Measurements from ENCODE around the gene TPSAB1. TPM values are rescaled to one million over a fixed set of nuclear protein-coding genes. Genes with fewer than 3 reads are reported as not detected.
"Not testable (repeated sequence)": the region's sequence is repeated elsewhere in the genome, so short reads cannot be mapped to it uniquely, and the experiment has no call there.

TPSAB1 gene
- polyA plus RNA-seq, 4 donors = 0.16 to 0.48 (median 0.42) TPM; not detected in 1

GRCh38 chr16:1262210-1262845 lies 21.8 kb downstream of the TPSAB1 start:
- DNase-seq (ENCODE audit: low read depth in 4 of 4, low spot score in 3 of 4) = no peak

- DNase-seq (ENCODE audit: low read depth in 4 of 4, low spot score in 3 of 4) = no peak
Measured at GRCh38 chr16:1262846-1263221, 22.3 kb downstream of the TPSAB1 start.

DNA sequence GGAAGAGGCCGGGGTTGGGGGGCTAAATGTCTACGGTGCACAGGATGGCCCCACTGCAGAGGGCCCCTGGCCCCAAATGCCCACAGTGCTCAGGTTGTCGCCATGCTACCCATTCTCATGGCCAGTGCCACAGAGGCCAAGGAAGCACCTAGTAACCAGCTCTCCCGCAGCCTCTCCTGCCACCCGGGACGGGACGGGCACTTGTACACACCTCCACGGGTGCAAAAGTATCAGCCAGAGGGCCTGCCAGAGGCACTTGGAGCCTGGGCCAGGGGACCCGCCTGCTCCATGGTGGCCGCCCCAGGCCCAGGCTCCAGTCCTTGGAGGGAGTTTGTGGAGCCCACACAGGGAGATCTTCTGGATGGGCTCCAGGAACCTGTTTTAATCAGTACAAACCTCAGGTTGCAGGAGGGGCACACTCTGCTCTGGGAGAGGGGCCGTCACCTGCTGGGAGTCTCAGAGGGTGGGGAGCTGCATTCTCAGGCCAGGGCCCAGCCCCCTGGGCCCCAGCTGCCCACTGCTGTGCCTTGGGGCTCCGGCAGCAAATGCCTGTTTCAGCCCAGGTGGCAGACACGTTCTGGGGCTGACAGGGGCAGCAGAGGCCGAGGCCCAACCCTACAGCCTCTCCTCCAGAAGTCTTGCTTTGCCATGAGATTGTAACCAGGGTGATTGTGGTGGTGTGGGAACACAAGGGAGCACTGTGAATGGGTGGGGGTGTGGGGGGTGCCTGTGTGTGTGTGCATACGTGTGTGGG lies 23.3 kb downstream of the TPSAB1 start:
- DNase-seq (ENCODE audit: low read depth in 4 of 4, low spot score in 3 of 4) = no peak

DNA sequence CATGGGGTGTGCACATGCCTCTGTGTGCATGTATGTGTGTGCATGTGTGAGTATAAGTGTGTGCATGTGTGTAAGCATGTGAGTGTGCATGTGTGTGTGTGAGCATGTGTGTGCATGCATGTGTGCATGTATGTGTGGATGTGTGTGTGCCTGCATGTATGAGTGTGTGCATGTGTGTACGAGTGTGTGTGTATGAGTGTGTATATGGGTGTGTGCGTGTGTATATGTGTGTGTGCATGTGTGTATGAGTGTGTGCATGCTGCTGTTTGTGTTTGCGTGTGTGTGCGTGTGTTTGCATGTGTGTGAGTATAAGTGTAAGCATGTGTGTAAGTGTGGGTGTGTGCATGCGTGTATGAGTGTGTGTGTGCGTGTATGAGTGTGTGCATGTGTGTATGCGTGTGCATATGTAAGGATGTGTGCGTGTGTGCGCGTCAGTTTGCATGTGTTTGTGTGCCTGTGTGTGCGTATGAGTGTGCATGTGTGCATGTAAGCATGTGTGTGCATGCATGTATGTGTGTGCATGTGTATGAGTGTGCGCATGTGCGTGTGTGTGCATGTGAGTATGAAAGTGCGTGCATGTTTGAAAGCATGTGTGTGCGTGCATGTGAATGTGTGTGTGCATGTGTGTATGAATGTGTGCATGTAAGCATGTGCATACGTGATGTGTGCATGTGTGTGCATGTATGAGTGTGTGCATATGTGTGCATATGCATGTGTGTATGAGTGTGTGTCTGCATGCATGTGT lies 24.0 kb downstream of the TPSAB1 start:
- no peak for DNase-seq (ENCODE audit: low read depth in 4 of 4, low spot score in 3 of 4)

DNA sequence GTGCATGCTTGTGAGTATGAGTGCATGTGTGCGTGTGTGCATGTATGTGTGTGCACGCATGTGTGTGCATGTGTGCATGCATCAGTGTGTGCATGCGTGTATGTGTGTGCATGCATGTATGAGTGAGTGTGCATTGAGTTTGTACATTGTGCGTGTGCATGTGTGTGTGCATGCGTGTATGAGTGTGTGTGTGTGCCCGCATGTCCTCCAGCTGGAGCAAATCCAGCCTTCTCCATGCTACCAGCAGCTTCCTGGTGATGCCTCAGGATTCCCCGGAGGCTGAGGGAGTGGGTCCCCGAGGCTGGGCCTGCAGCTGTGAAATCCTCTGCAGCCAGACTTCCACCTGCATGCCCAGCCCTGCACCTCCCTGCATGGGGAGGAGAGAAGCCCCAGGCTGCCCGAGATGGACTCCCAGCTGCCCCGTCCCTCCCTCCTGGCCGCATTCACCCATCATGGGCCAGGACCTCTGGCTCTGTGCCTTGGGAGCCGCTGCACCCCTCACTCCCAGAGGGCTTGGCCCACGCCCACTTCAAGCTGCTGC lies 24.7 kb downstream of the TPSAB1 start:
- DNase-seq (ENCODE audit: low read depth in 4 of 4, low spot score in 3 of 4) = no peak

- DNase-seq (ENCODE audit: low read depth in 4 of 4, low spot score in 3 of 4) = no peak
Measured at GRCh38 chr16:1265826-1266225, 25.3 kb downstream of the TPSAB1 start.

DNA sequence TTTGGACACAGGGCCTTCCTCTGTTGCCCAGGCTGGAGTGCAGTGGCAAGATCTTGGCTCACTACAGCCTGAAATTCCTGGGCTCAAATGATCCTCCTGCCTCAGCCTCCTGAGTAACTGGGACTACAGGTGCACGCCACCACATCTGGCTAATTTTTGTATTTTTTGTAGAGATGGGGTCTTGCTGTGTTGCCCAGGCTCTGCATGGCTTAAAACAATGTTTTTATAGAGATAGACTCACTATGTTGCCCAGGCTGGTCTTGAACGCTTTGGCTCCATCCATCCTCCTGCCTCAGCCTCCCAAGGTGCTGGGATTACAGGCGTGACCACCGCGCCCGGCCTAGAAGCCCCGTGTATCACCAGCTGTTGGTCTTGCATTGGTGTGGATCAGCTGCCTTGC lies 28.9 kb downstream of the TPSAB1 start:
- DNase-seq (ENCODE audit: low read depth in 4 of 4, low spot score in 3 of 4) = not testable (repeated sequence)

GRCh38 chr16:1271380-1271723 lies 30.8 kb downstream of the TPSAB1 start:
- DNase-seq (ENCODE audit: low read depth in 4 of 4, low spot score in 3 of 4) = no peak

DNA sequence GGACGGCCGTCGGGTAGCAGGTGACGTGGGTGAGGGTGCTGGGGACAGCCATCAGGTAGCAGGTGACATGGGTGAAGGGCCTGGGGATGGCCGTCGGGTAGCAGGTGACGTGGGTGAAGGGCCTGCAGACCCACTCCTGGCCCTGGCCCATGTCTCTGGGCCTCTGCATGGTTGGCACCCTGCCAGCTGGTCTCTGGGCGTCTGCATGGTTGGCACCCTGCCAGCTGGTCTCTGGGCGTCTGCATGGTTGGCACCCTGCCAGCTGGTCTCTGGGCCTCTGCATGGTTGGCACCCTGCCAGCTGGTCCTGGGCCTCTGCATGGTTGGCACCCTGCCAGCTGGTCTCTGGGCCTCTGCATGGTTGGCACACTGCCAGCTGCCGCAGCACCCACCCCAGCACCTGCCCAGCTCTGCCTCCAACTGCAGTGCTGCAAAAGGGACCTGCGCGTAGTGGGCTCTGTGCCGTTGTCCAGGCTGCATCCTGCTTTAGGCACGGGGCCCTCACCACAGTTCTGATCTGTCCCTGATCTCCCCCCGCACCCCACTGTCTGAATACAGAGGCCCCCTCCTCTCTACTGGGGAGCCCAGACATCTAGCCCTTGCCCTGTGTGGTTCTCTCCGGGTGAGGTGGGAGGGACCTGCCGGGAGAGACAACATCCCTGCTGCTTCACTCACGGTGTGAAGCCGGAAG lies 31.4 kb downstream of the TPSAB1 start:
- DNase-seq (ENCODE audit: low read depth in 4 of 4, low spot score in 3 of 4) = not testable (repeated sequence)

- no peak for DNase-seq (ENCODE audit: low read depth in 4 of 4, low spot score in 3 of 4)
Measured at GRCh38 chr16:1272453-1273198, 32.1 kb downstream of the TPSAB1 start.

DNA sequence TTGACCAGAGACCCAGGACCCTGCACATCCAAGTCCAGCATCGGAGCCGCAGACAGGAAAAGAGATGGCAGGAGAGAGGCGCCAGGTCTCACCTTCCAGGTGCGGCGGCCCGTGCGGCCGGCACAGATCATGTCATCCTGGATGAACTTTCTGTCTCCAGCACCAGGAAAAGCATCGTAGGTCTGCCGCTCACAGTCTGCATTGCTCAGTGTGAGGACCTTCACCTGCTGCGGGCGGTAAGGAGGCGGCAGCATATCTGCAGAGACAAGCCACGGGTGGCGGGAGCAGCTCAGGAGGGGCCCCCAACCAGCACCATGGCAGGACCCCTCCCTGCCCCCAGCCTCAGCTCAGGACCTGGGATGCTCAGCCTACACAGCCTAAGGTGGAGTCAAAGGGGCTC lies 33.3 kb downstream of the TPSAB1 start:
- no peak for DNase-seq (ENCODE audit: low read depth in 4 of 4, low spot score in 3 of 4)

DNA sequence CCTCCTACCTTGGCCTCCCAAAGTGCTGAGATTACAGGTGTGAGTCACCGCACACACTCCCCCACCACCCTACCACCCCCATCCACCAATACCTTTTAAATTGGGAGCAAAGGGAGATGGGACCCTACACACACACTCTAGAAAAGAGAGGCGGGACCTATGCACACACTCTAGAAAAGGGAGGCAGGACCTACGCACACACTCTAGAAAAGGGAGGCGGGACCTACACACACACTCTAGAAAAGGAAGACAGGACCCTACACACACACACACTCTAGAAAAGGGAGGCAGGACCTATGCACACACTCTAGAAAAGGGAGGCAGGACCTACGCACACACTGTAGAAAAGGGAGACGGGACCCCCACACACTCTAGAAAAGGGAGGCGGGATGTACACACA lies 34.3 kb downstream of the TPSAB1 start:
- no peak for DNase-seq (ENCODE audit: low read depth in 4 of 4, low spot score in 3 of 4)

- DNase-seq (ENCODE audit: low read depth in 4 of 4, low spot score in 3 of 4) = no peak
Measured at GRCh38 chr16:1275791-1276579, 35.5 kb downstream of the TPSAB1 start.

GRCh38 chr16:1276580-1276878 lies 36.0 kb downstream of the TPSAB1 start:
- no peak for DNase-seq (ENCODE audit: low read depth in 4 of 4, low spot score in 3 of 4)

DNA sequence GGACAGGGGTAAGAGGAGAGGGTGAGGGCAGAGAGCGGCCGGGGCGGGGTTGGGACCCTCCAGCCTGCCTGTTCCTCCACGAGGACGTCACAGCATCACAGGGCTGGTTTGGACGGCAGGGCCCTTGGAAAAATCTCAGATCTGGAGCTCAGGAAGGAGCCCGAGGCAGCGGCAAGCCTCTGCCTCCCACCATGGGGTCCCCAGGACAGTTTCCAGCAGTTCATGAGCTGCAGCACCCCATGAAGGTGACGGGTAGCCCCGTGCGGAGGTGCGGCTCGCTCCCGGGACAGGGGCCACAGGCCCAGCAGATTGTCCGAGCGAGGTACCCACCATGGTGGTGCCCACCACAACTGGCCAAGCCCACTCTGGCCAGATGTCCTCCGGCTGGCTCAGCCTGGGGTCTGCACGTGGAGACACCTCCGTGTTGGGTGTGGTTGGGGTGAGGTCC lies 36.7 kb downstream of the TPSAB1 start:
- DNase-seq (ENCODE audit: low read depth in 4 of 4, low spot score in 3 of 4) = no peak

- DNase-seq (ENCODE audit: low read depth in 4 of 4, low spot score in 3 of 4) = no peak
Measured at GRCh38 chr16:1277617-1278282, 37.2 kb downstream of the TPSAB1 start.

GRCh38 chr16:1278477-1278876 lies 38.0 kb downstream of the TPSAB1 start:
- no peak for DNase-seq (ENCODE audit: low read depth in 4 of 4, low spot score in 3 of 4)

GRCh38 chr16:1279081-1279944 lies 38.8 kb downstream of the TPSAB1 start:
- no peak for DNase-seq (ENCODE audit: low read depth in 4 of 4, low spot score in 3 of 4)
